ENCODE measurements around the gene MELK. TPM values are rescaled to one million over a fixed set of nuclear protein-coding genes. Genes with fewer than 3 reads are reported as not detected.

MELK gene
- total and polyA plus RNA-seq, 2 experiments from 2014 or later = 11.0 to 12.5 TPM

GRCh38 chr9:36623280-36623679 is 50.6 kb downstream of the MELK start:
- no peak overlapping the region for H3K27ac ChIP-seq
- 91% methylated on average over 3 of the region's 3 CpGs for WGBS (ENCODE audit: low lambda C conversion rate, missing lambda C conversion rate)
- H3K4me3 ChIP-seq = no peak overlapping the region
- H3K9me3 ChIP-seq (ENCODE audit: low read depth) = no peaks in the 10 kb centered on the region
- no peak for TF ChIP-seq CTCF (IDR thresholded peaks at IDR 0.05; ENCODE audit: poor library complexity)
- no peak for TF ChIP-seq EZH2 (IDR thresholded peaks at IDR 0.05; ENCODE audit: borderline replicate concordance)
- TF ChIP-seq EZH2phosphoT487 (IDR thresholded peaks at IDR 0.05; ENCODE audit: low read depth, severe bottlenecking, unreplicated experiment) = no peak
- H3K9me2 ChIP-seq (replicated peaks; ENCODE audit: insufficient read depth) = no peaks in the 10 kb centered on the region
- H2AFZ ChIP-seq = no peak overlapping the region
- no peaks in the 10 kb centered on the region for H4K20me1 ChIP-seq (ENCODE audit: insufficient read depth, poor library complexity, severe bottlenecking)
- H3K4me2 ChIP-seq = no peak overlapping the region
- H3K4me1 ChIP-seq (ENCODE audit: insufficient read depth) = no peaks in the 10 kb centered on the region
- H3K79me2 ChIP-seq = no peaks in the 10 kb centered on the region
- no peaks in the 10 kb centered on the region for H3K27me3 ChIP-seq
- H3K36me3 ChIP-seq (replicated peaks; ENCODE audit: insufficient read depth, low read depth) = no peaks in the 10 kb centered on the region
- no peak for DNase-seq (ENCODE audit: low spot score)

DNA sequence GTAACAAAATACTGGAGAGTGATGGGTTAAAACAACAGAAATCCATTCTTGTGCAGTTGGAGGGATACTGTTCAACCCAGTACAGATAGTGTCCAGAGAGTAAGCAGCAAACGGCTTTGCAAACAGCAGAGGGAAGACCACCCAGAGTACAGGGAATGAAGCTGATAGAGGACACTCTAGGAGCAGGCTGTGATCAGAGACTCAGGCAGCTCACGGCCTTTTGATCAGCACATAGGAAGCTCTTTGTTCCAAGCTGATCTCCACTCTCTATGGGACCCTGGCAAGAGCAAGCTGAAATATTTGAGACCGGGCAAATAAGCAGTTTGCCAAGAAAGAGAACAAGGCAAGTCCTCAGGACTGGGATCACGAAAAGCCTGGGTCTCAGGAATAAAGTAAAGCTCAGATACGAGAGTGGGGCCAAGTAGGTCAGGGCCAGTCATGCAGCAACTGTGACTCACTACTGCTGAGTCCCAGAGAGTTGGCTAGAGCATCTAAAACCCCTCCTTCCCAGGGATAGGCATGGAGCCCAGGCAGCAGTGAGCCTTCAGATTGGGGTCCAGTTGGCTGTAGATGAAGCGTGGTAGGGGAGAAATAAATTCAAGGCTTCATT is 52.4 kb downstream of the MELK start:
- no peak overlapping the region for H3K27ac ChIP-seq
- H2AFZ ChIP-seq = no peak overlapping the region
- H3K4me1 ChIP-seq (ENCODE audit: insufficient read depth) = no peaks in the 10 kb centered on the region
- no peak overlapping the region for H3K4me2 ChIP-seq
- H3K4me3 ChIP-seq = no peak overlapping the region
- H3K36me3 ChIP-seq (replicated peaks; ENCODE audit: insufficient read depth, low read depth) = no peaks in the 10 kb centered on the region
- no peaks in the 10 kb centered on the region for H4K20me1 ChIP-seq (ENCODE audit: insufficient read depth, poor library complexity, severe bottlenecking)
- no peaks in the 10 kb centered on the region for H3K27me3 ChIP-seq
- WGBS (ENCODE audit: low lambda C conversion rate, missing lambda C conversion rate) = 87% methylated on average over 6 of the region's 6 CpGs
- DNase-seq (ENCODE audit: low spot score) = peak; percentile 19
- no peaks in the 10 kb centered on the region for H3K9me3 ChIP-seq (ENCODE audit: low read depth)
- no peaks in the 10 kb centered on the region for H3K9me2 ChIP-seq (replicated peaks; ENCODE audit: insufficient read depth)
- H3K79me2 ChIP-seq = no peaks in the 10 kb centered on the region
- no peak for TF ChIP-seq EZH2phosphoT487 (IDR thresholded peaks at IDR 0.05; ENCODE audit: low read depth, severe bottlenecking, unreplicated experiment)
- no peak for TF ChIP-seq EZH2 (IDR thresholded peaks at IDR 0.05; ENCODE audit: borderline replicate concordance)
- TF ChIP-seq CTCF (IDR thresholded peaks at IDR 0.05; ENCODE audit: poor library complexity) = no peak

- no peak overlapping the region for H3K4me3 ChIP-seq
- WGBS (ENCODE audit: low lambda C conversion rate, missing lambda C conversion rate) = 13% methylated on average over 1 of the region's 1 CpG
- no peaks in the 10 kb centered on the region for H3K9me2 ChIP-seq (replicated peaks; ENCODE audit: insufficient read depth)
- no peaks in the 10 kb centered on the region for H3K9me3 ChIP-seq (ENCODE audit: low read depth)
- TF ChIP-seq EZH2phosphoT487 (IDR thresholded peaks at IDR 0.05; ENCODE audit: low read depth, severe bottlenecking, unreplicated experiment) (no peak), CTCF (IDR thresholded peaks at IDR 0.05; ENCODE audit: poor library complexity) (peak; percentile 65)
- H3K27me3 ChIP-seq = no peaks in the 10 kb centered on the region
- no peak overlapping the region for H2AFZ ChIP-seq
- no peaks in the 10 kb centered on the region for H4K20me1 ChIP-seq (ENCODE audit: insufficient read depth, poor library complexity, severe bottlenecking)
- H3K4me2 ChIP-seq = no peak overlapping the region
- no peaks in the 10 kb centered on the region for H3K4me1 ChIP-seq (ENCODE audit: insufficient read depth)
- H3K79me2 ChIP-seq = no peaks in the 10 kb centered on the region
- no peak overlapping the region for H3K27ac ChIP-seq
- H3K36me3 ChIP-seq (replicated peaks; ENCODE audit: insufficient read depth, low read depth) = no peaks in the 10 kb centered on the region
- DNase-seq (ENCODE audit: low spot score) = peak; percentile 40
Observed at GRCh38 chr9:36632892-36633291, 60.2 kb downstream of the MELK start.

Measured in hepatocyte (in vitro differentiated cells).